DMS 273 treated with DMSO at 0.1 percent for 48 hours (cell line): ENCODE results near the gene STK11.

Experiments used
- DNase-seq: peaks from one replicate; lab custom pipeline; 2025; lab: John Stamatoyannopoulos, UW

STK11 gene, protein sequence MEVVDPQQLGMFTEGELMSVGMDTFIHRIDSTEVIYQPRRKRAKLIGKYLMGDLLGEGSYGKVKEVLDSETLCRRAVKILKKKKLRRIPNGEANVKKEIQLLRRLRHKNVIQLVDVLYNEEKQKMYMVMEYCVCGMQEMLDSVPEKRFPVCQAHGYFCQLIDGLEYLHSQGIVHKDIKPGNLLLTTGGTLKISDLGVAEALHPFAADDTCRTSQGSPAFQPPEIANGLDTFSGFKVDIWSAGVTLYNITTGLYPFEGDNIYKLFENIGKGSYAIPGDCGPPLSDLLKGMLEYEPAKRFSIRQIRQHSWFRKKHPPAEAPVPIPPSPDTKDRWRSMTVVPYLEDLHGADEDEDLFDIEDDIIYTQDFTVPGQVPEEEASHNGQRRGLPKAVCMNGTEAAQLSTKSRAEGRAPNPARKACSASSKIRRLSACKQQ

DNA sequence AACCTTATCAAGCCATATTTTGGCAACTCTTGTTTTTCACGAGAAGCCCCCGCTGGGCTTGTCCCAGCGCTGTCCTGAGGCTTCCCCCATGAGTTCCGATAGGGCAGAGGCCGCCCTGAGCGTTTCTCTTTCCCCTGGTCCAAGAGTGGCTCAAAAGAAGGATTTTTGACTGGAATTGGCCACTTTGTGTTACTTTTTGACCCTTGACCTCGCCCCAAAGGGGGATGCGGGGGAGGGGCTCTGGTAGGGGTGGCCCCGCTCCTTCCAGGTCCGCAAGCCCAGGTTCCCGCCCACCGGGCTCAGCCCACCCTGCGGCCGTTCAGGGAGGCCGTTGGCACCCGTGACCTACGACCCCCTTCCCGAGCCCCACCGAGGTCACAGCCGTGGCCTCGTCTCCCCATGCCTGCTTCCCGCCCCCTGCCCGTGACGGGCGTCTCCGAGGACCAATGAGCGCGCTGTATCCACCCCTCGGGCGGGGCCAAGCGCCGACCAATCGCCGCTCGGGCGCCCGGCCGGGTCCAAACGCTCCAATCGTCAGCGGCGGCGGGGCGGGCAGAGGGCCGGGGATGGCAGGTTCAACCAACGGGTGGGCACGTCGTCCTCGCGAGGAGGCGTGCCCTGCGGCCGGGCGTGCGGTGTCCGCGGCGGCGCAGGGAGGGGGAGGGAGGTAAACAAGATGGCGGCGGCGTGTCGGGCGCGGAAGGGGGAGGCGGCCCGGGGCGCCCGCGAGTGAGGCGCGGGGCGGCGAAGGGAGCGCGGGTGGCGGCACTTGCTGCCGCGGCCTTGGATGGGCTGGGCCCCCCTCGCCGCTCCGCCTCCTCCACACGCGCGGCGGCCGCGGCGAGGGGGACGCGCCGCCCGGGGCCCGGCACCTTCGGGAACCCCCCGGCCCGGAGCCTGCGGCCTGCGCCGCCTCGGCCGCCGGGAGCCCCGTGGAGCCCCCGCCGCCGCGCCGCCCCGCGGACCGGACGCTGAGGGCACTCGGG lies at the start of gene STK11:
STK11 (plus strand) TSS at position 665 of the 986 bp plus-strand sequence. CDS start 1,136 bp downstream, outside the sequence.
- DNase-seq, result peak; percentile 90

DNA sequence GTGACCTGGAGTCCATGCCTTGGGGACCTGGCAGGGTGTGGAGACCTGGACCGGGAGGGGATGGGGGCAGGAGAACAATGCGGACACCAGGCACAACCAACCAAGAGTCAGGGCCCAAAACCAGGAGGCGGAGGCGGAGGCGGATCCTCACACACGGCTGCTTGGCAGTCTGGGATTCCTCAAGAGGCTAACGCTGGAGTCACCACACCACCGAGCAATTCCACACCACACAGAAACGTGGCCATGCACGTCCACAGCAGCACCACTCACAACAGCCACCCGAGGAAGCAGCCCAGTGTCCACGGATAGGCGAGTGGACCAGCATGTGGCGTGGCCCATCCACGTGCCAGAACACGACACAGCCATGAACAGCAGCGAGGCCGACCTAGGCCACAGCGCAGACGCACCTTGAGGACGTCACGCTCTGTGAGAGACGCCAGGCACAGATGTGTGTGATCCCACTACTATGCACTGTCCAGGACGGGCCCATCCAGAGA lies 49.2 kb upstream of the STK11 start:
- DNase-seq, result no peak

DNA sequence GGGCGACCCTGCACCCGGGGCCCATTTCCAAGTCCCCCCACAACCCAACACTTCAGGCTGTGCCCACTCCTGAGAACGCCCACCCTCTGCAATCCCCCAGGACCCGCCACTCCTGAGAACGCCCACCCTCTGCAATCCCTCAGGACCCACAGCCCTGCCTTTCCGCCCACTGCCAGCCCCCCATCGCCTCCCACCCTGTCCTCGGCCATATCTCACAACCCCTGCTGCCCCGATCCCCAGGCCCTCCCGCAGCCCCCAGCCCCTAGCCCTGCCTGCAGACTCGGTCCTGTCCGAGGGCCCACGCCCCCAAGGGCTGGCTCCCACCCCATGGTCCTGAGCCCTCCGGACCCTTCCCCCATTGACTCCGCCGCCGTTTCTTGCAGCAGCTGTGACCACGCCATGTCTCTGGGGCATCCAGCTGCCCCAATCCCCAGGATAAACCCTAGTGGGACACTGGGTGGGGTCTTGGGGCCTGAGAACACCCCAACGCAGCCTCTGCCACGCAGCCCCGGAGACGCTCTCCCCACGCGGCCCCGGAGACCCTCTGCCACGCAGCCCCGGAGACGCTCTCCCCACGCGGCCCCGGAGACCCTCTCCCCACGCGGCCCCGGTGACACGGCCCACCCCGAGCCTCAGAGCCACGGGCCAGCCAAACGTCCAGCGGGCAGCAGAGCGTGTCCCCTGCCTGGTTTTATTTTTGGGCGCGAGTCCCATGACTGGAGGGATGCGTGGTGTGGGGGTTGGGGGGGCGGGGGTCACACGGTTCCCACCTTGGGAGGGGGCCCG lies 48.6 kb upstream of the STK11 start:
- DNase-seq, result no peak

GRCh38 chr19:1157931-1158884 lies 47.4 kb upstream of the STK11 start:
- no peak for DNase-seq

DNA sequence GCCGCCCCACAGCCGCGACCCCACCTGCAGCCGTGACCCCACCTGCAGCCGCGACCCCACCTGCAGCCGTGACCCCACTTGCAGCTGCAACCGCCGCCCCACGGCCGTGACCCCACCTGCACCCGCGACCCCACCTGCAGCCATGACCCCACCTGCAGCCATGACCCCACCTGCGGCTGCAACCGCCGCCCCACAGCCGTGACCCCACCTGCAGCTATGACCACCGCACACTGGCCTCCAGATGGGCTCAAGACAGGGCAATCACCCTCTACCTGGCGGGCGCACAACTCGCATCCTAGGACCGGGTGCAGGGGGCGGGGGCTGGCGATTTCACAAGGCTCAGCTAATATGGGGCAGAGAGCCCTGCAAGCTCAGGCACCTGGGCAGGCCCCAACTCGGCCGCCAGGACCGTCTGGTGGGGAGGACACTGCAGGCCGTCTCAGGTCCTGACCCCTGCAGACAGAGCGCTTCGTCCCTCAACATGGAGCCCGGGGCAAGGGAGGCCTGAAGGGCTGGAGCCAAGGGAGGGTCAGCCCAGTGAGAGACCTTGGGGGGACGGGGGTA lies 46.6 kb upstream of the STK11 start:
- no peak for DNase-seq

- no peak for DNase-seq
These were observed 45.5 kb upstream of the STK11 start for GRCh38 chr19:1159864-1160595.

- no peak for DNase-seq
These were observed 43.9 kb upstream of the STK11 start for GRCh38 chr19:1161716-1162115.

DNA sequence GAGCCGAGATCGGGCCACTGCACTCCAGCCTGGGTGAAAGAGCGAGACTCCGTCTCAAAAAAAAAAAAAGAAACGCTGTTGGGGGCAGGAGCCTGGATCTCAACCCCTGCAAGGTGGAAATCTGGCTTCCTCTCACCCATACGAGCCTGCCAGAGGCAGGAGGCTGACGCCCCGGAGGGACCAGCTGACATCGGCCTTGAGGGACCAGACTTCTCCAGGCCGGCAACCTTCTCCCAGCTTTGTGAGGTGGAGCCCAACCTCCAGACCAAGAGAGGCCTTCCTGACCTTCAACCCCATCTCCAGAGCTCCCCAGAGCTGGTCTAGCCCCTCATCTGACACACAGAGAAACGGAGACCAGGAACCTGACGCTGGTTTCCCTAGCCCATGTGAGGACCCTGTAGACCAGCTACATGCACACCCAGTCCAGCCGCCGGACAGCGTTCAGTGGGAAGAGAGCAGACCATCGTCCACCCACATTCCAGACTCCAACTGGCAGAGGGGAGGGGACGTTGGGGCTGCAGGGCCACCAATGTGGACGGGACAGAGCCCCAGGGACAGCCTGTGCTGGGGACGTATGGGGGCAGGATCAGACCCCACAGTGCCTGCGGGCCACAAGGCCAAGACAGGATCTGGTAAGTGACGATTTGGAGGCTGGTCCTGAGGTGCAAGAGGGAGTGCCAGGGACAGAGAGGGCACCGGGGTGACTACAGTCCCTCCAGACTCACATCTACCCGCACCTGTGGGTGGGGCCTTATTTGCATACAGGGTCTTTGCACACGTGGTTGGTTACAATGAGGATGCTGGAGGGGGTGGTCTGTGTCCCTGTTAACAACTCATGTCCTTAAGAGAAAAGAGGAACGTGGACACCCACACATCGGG lies 42.9 kb upstream of the STK11 start:
- DNase-seq, result no peak

DNA sequence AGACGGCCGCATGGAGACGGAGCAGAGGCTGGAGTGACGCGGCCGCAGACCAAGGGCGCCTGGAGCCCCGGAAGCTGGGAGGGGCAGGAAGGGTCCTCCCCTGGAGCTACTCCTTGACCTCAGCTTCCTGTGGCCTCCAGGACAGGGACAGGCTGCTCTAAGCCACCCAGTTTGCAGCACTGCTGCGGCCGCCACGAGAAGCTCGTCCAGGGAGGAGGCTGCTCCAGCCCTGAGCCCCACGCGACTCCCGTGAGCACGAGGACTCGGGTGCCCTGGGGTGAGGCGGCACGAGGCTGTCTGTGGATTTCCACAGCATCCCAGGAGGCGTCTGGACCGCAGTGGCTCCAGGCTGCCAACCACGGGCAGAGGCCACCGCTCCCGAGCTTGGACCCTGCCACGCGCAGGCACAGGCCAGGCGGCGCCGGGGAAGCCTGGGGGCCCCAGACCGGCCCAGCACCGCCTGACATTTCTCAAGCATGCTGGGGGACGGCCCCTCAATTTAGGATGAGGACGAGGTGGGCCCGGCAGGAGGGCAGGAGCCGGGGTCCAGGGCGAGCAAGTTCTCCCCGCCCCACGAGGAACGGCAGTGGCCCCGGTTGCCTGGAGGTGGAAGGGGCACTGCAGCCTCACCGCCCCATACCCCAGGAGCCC lies 42.2 kb upstream of the STK11 start:
- DNase-seq, result no peak

GRCh38 chr19:1163934-1164683 lies 41.5 kb upstream of the STK11 start:
- no peak for DNase-seq

DNA sequence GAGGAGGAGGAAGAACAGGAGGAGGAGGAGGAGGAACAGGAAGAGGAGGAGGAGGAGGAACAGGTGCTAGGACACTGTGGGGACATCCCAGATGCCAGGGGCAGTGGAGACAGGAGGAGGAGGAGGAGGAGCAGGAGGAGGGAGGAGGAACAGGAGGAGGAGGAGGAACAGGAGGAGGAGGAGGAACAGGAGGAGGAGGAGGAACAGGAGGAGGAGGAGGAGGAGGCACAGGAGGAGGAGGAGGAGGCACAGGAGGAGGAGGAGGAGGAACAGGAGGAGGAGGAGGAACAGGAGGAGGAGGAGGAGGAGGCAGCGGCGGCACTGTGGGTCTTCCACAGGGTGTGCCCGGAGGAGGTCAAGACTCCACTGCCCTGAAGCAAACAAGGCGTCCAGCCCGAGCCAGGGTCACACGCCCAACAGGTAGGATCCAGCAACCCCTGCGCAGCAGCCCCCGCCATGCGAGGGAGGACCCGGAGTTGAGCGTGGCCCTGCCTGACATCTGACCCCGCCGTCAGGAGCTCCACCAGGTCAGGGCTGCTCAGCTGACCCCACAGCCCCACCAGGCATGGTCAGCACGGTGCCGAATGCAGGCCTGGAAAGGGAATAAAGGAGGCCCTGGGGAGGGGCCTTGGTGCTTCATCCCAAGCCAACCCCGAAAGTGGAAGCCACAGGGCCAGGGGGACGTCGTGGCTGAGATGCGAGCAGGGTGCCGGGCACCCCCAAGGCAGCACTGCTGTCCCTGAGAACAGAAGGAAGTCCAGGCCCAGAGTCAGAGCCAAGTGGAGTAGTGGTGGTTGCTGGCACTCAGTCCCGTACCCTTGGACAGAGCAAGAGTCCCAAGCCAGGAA lies 40.7 kb upstream of the STK11 start:
- DNase-seq, result no peak

DNA sequence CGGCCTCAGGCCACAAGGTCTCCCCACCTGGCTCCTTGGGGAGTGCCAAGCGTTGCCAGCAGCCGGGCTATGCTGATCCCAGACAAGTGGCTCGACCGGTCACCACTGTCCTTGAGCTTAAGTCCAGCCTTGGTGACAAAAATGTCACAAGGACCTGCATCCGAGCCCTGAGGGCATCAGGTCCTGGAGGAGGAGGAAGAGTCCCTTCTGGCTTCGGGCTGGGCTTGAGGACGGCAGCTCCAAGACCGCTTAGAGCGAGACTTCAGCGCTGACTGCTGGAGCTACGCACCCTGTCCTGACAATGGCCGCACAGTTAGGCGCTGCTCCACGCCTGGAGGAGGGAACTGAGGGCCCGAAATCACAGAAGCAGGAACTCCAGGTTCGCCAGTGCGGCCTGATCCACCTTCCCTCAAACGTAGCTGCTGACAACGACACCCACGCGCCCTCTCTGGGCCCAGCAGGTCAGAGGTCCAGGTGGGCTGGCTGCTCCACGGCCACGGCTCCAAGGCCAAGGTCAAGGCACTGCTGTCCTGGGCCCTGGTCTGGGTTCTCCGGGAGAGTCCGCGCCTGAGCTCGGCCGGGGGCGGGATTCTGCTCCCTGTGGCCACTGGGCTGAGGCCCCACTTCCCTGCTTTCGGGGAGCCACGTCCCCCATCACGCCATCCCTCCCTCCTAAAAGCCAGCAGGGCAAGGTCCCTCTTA lies 38.6 kb upstream of the STK11 start:
- no peak for DNase-seq

DNA sequence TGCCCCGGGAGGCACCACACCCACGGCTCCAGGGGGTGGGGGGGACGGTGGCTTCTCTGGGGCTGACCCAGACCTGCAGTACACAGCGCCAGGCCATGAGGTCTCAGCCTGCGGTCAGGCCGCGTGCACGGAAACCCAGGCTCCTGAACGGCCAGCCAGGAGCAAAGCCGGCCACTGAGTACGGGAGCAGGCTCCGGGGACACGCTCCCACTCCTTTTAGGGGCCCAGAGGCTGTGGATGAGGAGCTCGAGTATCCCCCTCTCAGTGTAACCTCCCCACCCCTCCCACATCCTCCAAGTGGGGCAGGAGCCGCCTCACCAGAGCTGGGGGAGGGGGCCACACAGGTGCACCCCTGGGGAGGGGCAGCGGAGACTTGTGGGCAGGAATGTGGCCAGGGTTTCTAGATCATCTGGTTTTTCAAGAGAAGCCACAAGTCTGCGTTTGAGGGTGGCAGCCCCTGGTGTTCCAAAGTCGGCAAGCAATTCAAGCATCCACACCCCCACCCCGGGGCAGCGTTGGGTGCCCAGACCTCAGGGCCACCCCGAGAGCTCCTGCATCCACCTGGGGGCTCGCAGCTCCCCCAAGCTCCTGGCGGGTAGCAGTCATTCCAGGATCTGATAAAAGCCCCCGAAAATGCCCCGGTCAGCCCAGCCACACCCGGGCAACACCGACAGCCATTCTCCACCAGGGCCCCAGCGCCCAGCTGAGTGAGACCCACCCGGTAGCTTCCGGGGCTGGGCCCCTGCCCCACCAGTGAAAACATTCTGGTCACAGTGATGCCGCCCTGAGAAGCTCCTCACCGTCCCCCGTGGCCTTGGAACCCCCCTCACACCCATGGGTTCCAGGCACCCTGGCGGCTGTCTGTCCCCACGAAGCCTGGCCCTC lies 37.6 kb upstream of the STK11 start:
- no peak for DNase-seq

DNA sequence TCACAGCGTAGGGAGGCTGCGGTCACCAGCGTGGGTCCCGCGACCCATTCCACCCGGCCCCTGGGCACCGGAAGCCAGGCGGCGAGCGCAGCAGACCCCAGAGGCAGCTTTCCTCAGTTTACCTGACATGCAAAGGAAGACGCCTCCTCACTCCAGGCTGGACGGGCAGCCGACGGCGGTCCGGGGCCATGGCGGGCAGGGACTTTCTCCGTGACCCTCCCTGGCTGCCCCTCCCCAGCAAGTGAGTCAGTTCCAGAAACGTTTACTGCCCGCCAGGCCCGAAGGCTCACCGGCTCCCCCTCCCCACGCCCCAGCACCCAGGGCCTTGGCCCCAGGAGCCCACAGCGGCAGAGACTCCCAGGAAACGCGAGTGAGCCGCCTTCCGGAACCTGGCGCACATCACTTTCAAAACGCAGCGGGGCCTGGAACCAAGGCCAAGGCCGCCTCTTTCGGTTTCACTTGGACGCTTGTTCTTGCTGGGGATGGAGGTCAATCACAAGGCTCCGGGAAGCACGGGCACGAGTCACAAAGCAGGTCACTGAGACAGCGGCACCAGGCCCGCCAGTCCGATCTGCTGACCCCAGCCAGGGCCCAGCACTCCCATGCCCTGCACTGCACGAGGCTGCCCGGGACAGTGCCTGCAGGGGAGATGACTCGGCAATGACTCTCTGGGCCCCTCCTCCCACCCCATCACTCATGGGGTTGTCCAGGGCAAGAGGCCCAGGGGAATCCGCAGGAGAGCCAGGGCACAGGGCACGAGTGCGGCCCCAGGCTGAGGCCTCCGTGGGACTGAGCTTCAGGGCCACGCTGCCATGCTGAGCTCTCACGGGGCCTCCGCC lies 36.8 kb upstream of the STK11 start:
- no peak for DNase-seq
